HFFc6 (cell line): ENCODE data around the gene TFEB. TPM values are rescaled to one million over a fixed set of nuclear protein-coding genes. Genes with fewer than 3 reads are reported as not detected.
A peak's percentile ranks its signal among the peaks of the same experiment; 100 is the strongest.

Experiments used
- DNase-seq: peaks from one replicate; pipeline ENCODE4 v3.0.0-alpha.2; 2018
- H3K27ac Mint-ChIP-seq: 2 replicates; pipeline ENCODE4 v1.8.0; 2020; ENCODE audit warnings: mild to moderate bottlenecking, mixed read lengths
- H3K27me3 Mint-ChIP-seq: 2 replicates; pipeline ENCODE4 v1.8.0; 2021; ENCODE audit warnings: mild to moderate bottlenecking, moderate library complexity, mixed read lengths; ENCODE audit not compliant: insufficient read depth
- H3K36me3 Mint-ChIP-seq: 2 replicates; pipeline ENCODE4 v1.8.0; 2021; ENCODE audit warnings: low read depth, mixed read lengths
- H3K4me1 Mint-ChIP-seq: 2 replicates; pipeline ENCODE4 v1.8.0; 2020; ENCODE audit warnings: low read depth, mixed read lengths
- H3K4me3 Mint-ChIP-seq: 2 replicates; pipeline ENCODE4 v1.8.0; 2020; ENCODE audit warnings: mild to moderate bottlenecking, moderate library complexity, mixed read lengths
- H3K9me3 Mint-ChIP-seq: 2 replicates; pipeline ENCODE4 v1.8.0; 2020; ENCODE audit warnings: mild to moderate bottlenecking, mixed read lengths
- CTCF ChIP-seq: fragments of 200-600 bp; sonication (generic); IDR thresholded peaks from 2 replicates; pipeline ENCODE4 v1.5.0; 2021; ENCODE audit warnings: antibody characterized with exemption, mild to moderate bottlenecking
- total RNA-seq, 6 experiments: library from RNA; stranded (reverse); fragmentation: NEBNext Ultra II Directional; extraction: Animal tissue kit (Norgen Biotek cat#: 25700); gene quantifications; 2 replicates in 1 of 6; 3 replicates in 5 of 6; pipeline ENCODE4 v1.2.3, GENCODE V29; 2021

Gene TFEB
- total RNA-seq, 6 experiments from 2014 or later, result 8.7 to 14.2 (median 11.0) TPM

GRCh38 chr6:41743406-41744235 lies 8.2 kb upstream of the TFEB start:
- no peaks in the 10 kb centered on the region for H3K9me3 Mint-ChIP-seq
- no peak overlapping the region for H3K27ac Mint-ChIP-seq

GRCh38 chr6:41741625-41742490 lies 6.5 kb upstream of the TFEB start:
- Mint-ChIP-seq H3K4me3 (no peak overlapping the region), H3K4me1 (peaks cover 14% of the 10 kb centered on the region), H3K9me3 (no peaks in the 10 kb centered on the region), H3K36me3 (no peaks in the 10 kb centered on the region), H3K27ac (no peak overlapping the region), H3K27me3 (peaks cover 16% of the 10 kb centered on the region)
- no peak for TF ChIP-seq CTCF
- DNase-seq, result no peak

More at GRCh38 chr6:41743406-41744235, 8.2 kb upstream of the TFEB start:
- peak; percentile 25 for DNase-seq
- Mint-ChIP-seq H3K36me3 (no peaks in the 10 kb centered on the region), H3K27me3 (peaks cover 16% of the 10 kb centered on the region), H3K4me1 (peaks cover 14% of the 10 kb centered on the region), H3K4me3 (no peak overlapping the region)
- no peak for TF ChIP-seq CTCF

GRCh38 chr6:41740366-41741162 lies 5.2 kb upstream of the TFEB start:
- Mint-ChIP-seq H3K27me3 (peaks cover 15% of the 10 kb centered on the region), H3K36me3 (no peaks in the 10 kb centered on the region), H3K4me3 (no peak overlapping the region), H3K9me3 (no peaks in the 10 kb centered on the region), H3K27ac (no peak overlapping the region), H3K4me1 (peaks cover 14% of the 10 kb centered on the region)
- DNase-seq, result no peak
- no peak for TF ChIP-seq CTCF

- H3K9me3 Mint-ChIP-seq, result no peaks in the 10 kb centered on the region
- H3K4me3 Mint-ChIP-seq, result no peak overlapping the region
- H3K4me1 Mint-ChIP-seq, result peaks cover 13% of the 10 kb centered on the region
- DNase-seq, result no peak
- H3K27ac Mint-ChIP-seq, result no peak overlapping the region
- peaks cover 11% of the 10 kb centered on the region for H3K27me3 Mint-ChIP-seq
- TF ChIP-seq CTCF, result no peak
- H3K36me3 Mint-ChIP-seq, result no peaks in the 10 kb centered on the region
Observed at GRCh38 chr6:41739041-41739440, 3.6 kb upstream of the TFEB start.

- Mint-ChIP-seq H3K27me3 (peaks cover 11% of the 10 kb centered on the region), H3K4me1 (peaks cover 14% of the 10 kb centered on the region), H3K27ac (no peak overlapping the region), H3K4me3 (no peak overlapping the region), H3K36me3 (no peaks in the 10 kb centered on the region), H3K9me3 (no peaks in the 10 kb centered on the region)
- DNase-seq, result no peak
- TF ChIP-seq CTCF, result no peak
Observed at GRCh38 chr6:41737591-41738130, 2.3 kb upstream of the TFEB start.
